ENCODE data around the gene AOC2. TPM values are rescaled to one million over a fixed set of nuclear protein-coding genes. Genes with fewer than 3 reads are reported as not detected.
"Not testable (repeated sequence)": the region's sequence is repeated elsewhere in the genome, so short reads cannot be mapped to it uniquely, and the experiment has no call there.

The AOC2 gene
- total RNA-seq, 4 donors from 2014 or later = 0.93 to 1.7 (median 1.3) TPM

- Histone ChIP-seq H3K9me3 (no peaks in the 10 kb centered on the region), H3K36me3 (no peaks in the 10 kb centered on the region), H3K4me3 (replicated peaks in 1 of 3) (no peak within 1 kb of the TSS), H3K27me3 (no peaks in the 10 kb centered on the region), H3K4me1 (peaks cover 8 to 23% of the 10 kb centered on the region in 2 donors), H3K27ac (peak within 1 kb of the TSS in 1 of 3 donors; percentile 10)
- TF ChIP-seq, protein P1, sequence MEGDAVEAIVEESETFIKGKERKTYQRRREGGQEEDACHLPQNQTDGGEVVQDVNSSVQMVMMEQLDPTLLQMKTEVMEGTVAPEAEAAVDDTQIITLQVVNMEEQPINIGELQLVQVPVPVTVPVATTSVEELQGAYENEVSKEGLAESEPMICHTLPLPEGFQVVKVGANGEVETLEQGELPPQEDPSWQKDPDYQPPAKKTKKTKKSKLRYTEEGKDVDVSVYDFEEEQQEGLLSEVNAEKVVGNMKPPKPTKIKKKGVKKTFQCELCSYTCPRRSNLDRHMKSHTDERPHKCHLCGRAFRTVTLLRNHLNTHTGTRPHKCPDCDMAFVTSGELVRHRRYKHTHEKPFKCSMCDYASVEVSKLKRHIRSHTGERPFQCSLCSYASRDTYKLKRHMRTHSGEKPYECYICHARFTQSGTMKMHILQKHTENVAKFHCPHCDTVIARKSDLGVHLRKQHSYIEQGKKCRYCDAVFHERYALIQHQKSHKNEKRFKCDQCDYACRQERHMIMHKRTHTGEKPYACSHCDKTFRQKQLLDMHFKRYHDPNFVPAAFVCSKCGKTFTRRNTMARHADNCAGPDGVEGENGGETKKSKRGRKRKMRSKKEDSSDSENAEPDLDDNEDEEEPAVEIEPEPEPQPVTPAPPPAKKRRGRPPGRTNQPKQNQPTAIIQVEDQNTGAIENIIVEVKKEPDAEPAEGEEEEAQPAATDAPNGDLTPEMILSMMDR (IDR thresholded peaks at IDR 0.05) = no peak
- no peak for TF ChIP-seq POLR2A (IDR thresholded peaks at IDR 0.05)
- no peak for DNase-seq
- 49 to 59% methylated on average over 8 to 9 of the region's 9 CpGs for WGBS, 2 donors
- intact Hi-C loops (cut with DNase I) = no loop called here
Measured at GRCh38 chr17:42850954-42851353, 6.6 kb downstream of the AOC2 start, which contains the start of gene AOC3. Gene AOC3 (plus strand): TSS chr17:42851199. CDS start chr17:42851344, 145 bp downstream.

DNA sequence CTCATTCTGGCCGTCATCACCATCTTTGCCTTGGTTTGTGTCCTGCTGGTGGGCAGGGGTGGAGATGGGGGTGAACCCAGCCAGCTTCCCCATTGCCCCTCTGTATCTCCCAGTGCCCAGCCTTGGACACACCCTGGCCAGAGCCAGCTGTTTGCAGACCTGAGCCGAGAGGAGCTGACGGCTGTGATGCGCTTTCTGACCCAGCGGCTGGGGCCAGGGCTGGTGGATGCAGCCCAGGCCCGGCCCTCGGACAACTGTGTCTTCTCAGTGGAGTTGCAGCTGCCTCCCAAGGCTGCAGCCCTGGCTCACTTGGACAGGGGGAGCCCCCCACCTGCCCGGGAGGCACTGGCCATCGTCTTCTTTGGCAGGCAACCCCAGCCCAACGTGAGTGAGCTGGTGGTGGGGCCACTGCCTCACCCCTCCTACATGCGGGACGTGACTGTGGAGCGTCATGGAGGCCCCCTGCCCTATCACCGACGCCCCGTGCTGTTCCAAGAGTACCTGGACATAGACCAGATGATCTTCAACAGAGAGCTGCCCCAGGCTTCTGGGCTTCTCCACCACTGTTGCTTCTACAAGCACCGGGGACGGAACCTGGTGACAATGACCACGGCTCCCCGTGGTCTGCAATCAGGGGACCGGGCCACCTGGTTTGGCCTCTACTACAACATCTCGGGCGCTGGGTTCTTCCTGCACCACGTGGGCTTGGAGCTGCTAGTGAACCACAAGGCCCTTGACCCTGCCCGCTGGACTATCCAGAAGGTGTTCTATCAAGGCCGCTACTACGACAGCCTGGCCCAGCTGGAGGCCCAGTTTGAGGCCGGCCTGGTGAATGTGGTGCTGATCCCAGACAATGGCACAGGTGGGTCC, 7.2 kb downstream of the AOC2 start:
- intact Hi-C loops (cut with DNase I); H3K9me3 ChIP-seq: not testable (repeated sequence)

GRCh38 chr17:42852351-42852750, 8.0 kb downstream of the AOC2 start:
- 88 to 94% methylated on average over 12 to 15 of the region's 15 CpGs for WGBS, 2 donors
- intact Hi-C loops (cut with DNase I) = no loop called here
- peak overlapping the region in 1 of 3 donors; percentile 17 for H3K27ac ChIP-seq
- DNase-seq = no peak
- no peaks in the 10 kb centered on the region for H3K27me3 ChIP-seq
- H3K4me3 ChIP-seq (replicated peaks in 1 of 3) = no peak overlapping the region
- TF ChIP-seq POLR2A (IDR thresholded peaks at IDR 0.05) = no peak
- TF ChIP-seq, protein P1 (IDR thresholded peaks at IDR 0.05) = no peak
- H3K36me3 ChIP-seq = no peaks in the 10 kb centered on the region
- no peaks in the 10 kb centered on the region for H3K9me3 ChIP-seq
- peaks cover 8 to 23% of the 10 kb centered on the region in 2 donors for H3K4me1 ChIP-seq

More for the DNA sequence above, 7.2 kb downstream of the AOC2 start:
- Histone ChIP-seq H3K27ac (peak overlapping the region in 1 of 3 donors; percentile 10), H3K4me1 (peaks cover 8 to 23% of the 10 kb centered on the region in 2 donors)
- WGBS, 2 donors = 77 to 91% methylated on average over 4 to 15 of the region's 28 CpGs
- H3K4me3 ChIP-seq (replicated peaks in 1 of 3); DNase-seq; H3K36me3 ChIP-seq; H3K27me3 ChIP-seq: not testable (repeated sequence)

DNA sequence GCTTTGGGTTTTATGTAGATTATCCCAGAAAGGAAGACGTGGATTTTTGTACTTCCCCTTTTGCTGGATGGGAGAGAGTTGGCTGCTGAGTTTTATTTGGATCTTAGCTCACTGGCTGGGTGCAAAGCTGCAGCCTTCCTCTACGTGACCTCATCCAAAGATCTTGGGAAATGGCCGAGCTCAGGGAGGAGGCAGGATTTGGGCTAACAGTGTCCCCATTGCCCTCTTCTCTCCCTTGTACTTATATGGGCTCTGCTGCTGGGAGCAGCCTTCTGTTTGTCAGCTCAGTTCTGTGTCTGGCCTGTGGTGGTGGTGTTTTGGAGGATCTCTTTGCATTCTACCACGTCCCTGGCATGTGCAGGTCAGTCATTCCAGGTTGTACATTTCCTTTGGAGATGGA, 8.6 kb downstream of the AOC2 start:
- no peak for DNase-seq
- intact Hi-C loops (cut with DNase I) = no loop called here
- 72 to 81% methylated on average over 4 of the region's 4 CpGs for WGBS, 2 donors
- Histone ChIP-seq H3K9me3 (no peaks in the 10 kb centered on the region), H3K4me3 (replicated peaks in 1 of 3) (no peak overlapping the region), H3K27ac (peak overlapping the region in 1 of 3 donors; percentile 17), H3K36me3 (no peaks in the 10 kb centered on the region), H3K4me1 (peaks cover 8 to 23% of the 10 kb centered on the region in 2 donors), H3K27me3 (no peaks in the 10 kb centered on the region)
- TF ChIP-seq, protein P1 (IDR thresholded peaks at IDR 0.05) = no peak

GRCh38 chr17:42853597-42853967, 9.2 kb downstream of the AOC2 start:
- H3K4me1 ChIP-seq = peaks cover 8 to 23% of the 10 kb centered on the region in 2 donors
- H3K9me3 ChIP-seq = no peaks in the 10 kb centered on the region
- intact Hi-C loops (cut with DNase I) = no loop called here
- H3K4me3 ChIP-seq (replicated peaks in 1 of 3) = no peak overlapping the region
- no peak overlapping the region for H3K27ac ChIP-seq
- TF ChIP-seq POLR2A (IDR thresholded peaks at IDR 0.05) = no peak
- TF ChIP-seq, protein P1 (IDR thresholded peaks at IDR 0.05) = no peak
- no peak for DNase-seq
- H3K27me3 ChIP-seq = no peaks in the 10 kb centered on the region
- no peaks in the 10 kb centered on the region for H3K36me3 ChIP-seq
- WGBS, 2 donors = 45 to 62% methylated on average over 5 of the region's 5 CpGs

All from thyroid gland (tissue), 4 donors.